H1 (cell line): ENCODE measurements around the gene RDH5. TPM values are rescaled to one million over a fixed set of nuclear protein-coding genes. Genes with fewer than 3 reads are reported as not detected.

Source experiments
- CTCF ChIA-PET: fragments of 300-600 bp; sonication (Branson Sonifier 250); formaldehyde crosslinking; loops from one replicate; lab custom pipeline; 2021; ENCODE audit not compliant: partially characterized antibody; lab: Charles Lee
- POLR2A ChIA-PET: fragments of 300-600 bp; sonication (Branson Sonifier 250); formaldehyde crosslinking; loops from one replicate; lab custom pipeline; 2021; ENCODE audit warnings: inconsistent platforms; ENCODE audit not compliant: partially characterized antibody; lab: Charles Lee
- DNase-seq, 2 experiments: peaks; one replicate each; pipeline versions ENCODE4 v3.0.0 to v3.0.0-alpha.2; 2010 to 2022; ENCODE audit warnings: low spot score in 2 of 2, low read depth in 1 of 2, mixed read lengths in 1 of 2
- FAIRE-seq: peaks from 2 replicates; lab custom pipeline; 2011; peaks lifted over from hg19 to GRCh38; lab: Jason Lieb, UNC
- H2AFZ ChIP-seq: 2 replicates; pipeline ENCODE4 v1.8.1; 2012; ENCODE audit warnings: low read length, inconsistent platforms
- H2AK5ac ChIP-seq: 2 replicates; pipeline ENCODE4 v1.6.1; 2013; ENCODE audit warnings: low read depth, low read length
- H2BK120ac ChIP-seq: replicated peaks from 2 replicates; pipeline ENCODE3; 2013; ENCODE audit warnings: low read depth, low read length, inconsistent platforms
- H2BK12ac ChIP-seq: 2 replicates; pipeline ENCODE4 v1.6.1; 2013; ENCODE audit warnings: low read depth, low read length
- H2BK15ac ChIP-seq: 2 replicates; pipeline ENCODE4 v1.6.1; 2013; ENCODE audit warnings: low read length
- H2BK20ac ChIP-seq: 2 replicates; pipeline ENCODE4 v1.6.1; 2013; ENCODE audit warnings: low read length
- H2BK5ac ChIP-seq: 2 replicates; pipeline ENCODE4 v1.6.1; 2013; ENCODE audit warnings: low read depth, low read length
- H3K14ac ChIP-seq: 2 replicates; pipeline ENCODE4 v1.6.1; 2013; ENCODE audit warnings: inconsistent platforms; ENCODE audit not compliant: insufficient read length
- H3K18ac ChIP-seq: 2 replicates; pipeline ENCODE4 v1.6.1; 2013; ENCODE audit warnings: low read length; ENCODE audit errors: extremely low read depth
- H3K23ac ChIP-seq: 2 replicates; pipeline ENCODE4 v1.6.1; 2013; ENCODE audit warnings: inconsistent platforms; ENCODE audit not compliant: insufficient read length
- H3K23me2 ChIP-seq: 2 replicates; pipeline ENCODE4 v1.6.1; 2013; ENCODE audit warnings: low read depth, low read length
- H3K27ac ChIP-seq: 2 replicates; pipeline ENCODE4 v1.6.1; 2011; ENCODE audit warnings: low read depth, low read length, inconsistent platforms
- H3K27me3 ChIP-seq, 4 experiments: replicated peaks in 1 of 4; 1 replicate in 1 of 4; 2 replicates in 3 of 4; pipeline versions ENCODE4 v1.6.1 to v1.8.1; 2011 to 2013; ENCODE audit warnings: low read length in 3 of 4, mild to moderate bottlenecking in 3 of 4, inconsistent platforms in 2 of 4, mixed read lengths in 2 of 4, moderate library complexity in 1 of 4; ENCODE audit not compliant: control insufficient read depth in 3 of 4, insufficient read depth in 3 of 4; ENCODE audit errors: extremely low read depth in 1 of 4
- H3K36me3 ChIP-seq, 4 experiments: 2 replicates each; pipeline versions ENCODE4 v1.6.1 to v1.8.1; 2011 to 2013; ENCODE audit warnings: mild to moderate bottlenecking in 4 of 4, low read length in 3 of 4, moderate library complexity in 2 of 4, control low read depth in 1 of 4, inconsistent platforms in 1 of 4; ENCODE audit not compliant: insufficient read depth in 4 of 4, control insufficient read depth in 2 of 4
- H3K4ac ChIP-seq: replicated peaks from 2 replicates; pipeline ENCODE3; 2013; ENCODE audit warnings: low read length, low read depth, mixed read lengths, inconsistent platforms; ENCODE audit not compliant: insufficient read length
- H3K4me1 ChIP-seq, 4 experiments: replicated peaks in 1 of 4; 1 replicate in 1 of 4; 2 replicates in 3 of 4; pipeline versions ENCODE4 v1.6.1 to v1.8.1; 2011 to 2013; ENCODE audit warnings: low read length in 3 of 4, inconsistent platforms in 2 of 4, mixed read lengths in 1 of 4; ENCODE audit not compliant: insufficient read depth in 4 of 4, control insufficient read depth in 3 of 4
- H3K4me2 ChIP-seq, 2 experiments: 2 replicates each; pipeline versions ENCODE4 v1.6.1 to v1.8.1; 2011 to 2013; ENCODE audit warnings: low read depth in 2 of 2, low read length in 2 of 2, control low read depth in 1 of 2, inconsistent platforms in 1 of 2, mild to moderate bottlenecking in 1 of 2; ENCODE audit not compliant: insufficient read depth in 1 of 2
- H3K4me3 ChIP-seq, 4 experiments: fragments of 200-600, 300-600 bp in 1 of 4; sonication (generic), shearing (Covaris generic), sonication (Bioruptor Twin) in 1 of 4; 2 replicates each; pipeline versions ENCODE4 v1.5.1 to v1.8.1; 2011 to 2016; ENCODE audit warnings: low read length in 4 of 4, low read depth in 3 of 4, control low read depth in 2 of 4, inconsistent platforms in 2 of 4, mild to moderate bottlenecking in 2 of 4, mixed read lengths in 1 of 4, moderate library complexity in 1 of 4; ENCODE audit not compliant: insufficient read depth in 2 of 4; ENCODE audit errors: extremely low read depth in 1 of 4
- H3K56ac ChIP-seq: replicated peaks from 2 replicates; pipeline ENCODE3; 2013; ENCODE audit warnings: low read depth, mild to moderate bottlenecking, mixed read lengths, low read length, inconsistent platforms; ENCODE audit not compliant: insufficient read length
- H3K79me1 ChIP-seq: 2 replicates; pipeline ENCODE4 v1.6.1; 2013; ENCODE audit warnings: low read depth, low read length, control low read depth
- H3K79me2 ChIP-seq, 2 experiments: 2 replicates each; pipeline versions ENCODE4 v1.6.1 to v1.8.1; 2012 to 2013; ENCODE audit warnings: low read length in 2 of 2, mild to moderate bottlenecking in 2 of 2, inconsistent platforms in 1 of 2; ENCODE audit not compliant: insufficient read depth in 2 of 2, control insufficient read depth in 1 of 2
- H3K9ac ChIP-seq, 4 experiments: replicated peaks in 1 of 4; 1 replicate in 1 of 4; 2 replicates in 3 of 4; pipeline versions ENCODE4 v1.6.1 to v1.8.1; 2011 to 2013; ENCODE audit warnings: low read depth in 3 of 4, low read length in 3 of 4, control low read depth in 2 of 4, mild to moderate bottlenecking in 2 of 4, moderate library complexity in 2 of 4, inconsistent platforms in 1 of 4; ENCODE audit errors: extremely low read depth in 1 of 4
- H3K9me3 ChIP-seq, 2 experiments: 2 replicates each; pipeline versions ENCODE4 v1.6.1 to v1.8.1; 2012 to 2013; ENCODE audit warnings: mild to moderate bottlenecking in 2 of 2, moderate library complexity in 2 of 2, control low read depth in 1 of 2, inconsistent platforms in 1 of 2, low read depth in 1 of 2, low read length in 1 of 2, mixed read lengths in 1 of 2; ENCODE audit not compliant: insufficient read depth in 2 of 2
- H4K20me1 ChIP-seq, 2 experiments: replicated peaks in 1 of 2; 2 replicates each; pipeline versions ENCODE3 to v1.8.1; 2011 to 2013; ENCODE audit warnings: inconsistent platforms in 2 of 2, low read length in 2 of 2, mild to moderate bottlenecking in 1 of 2; ENCODE audit not compliant: insufficient read depth in 2 of 2, control insufficient read depth in 1 of 2
- H4K5ac ChIP-seq: 2 replicates; pipeline ENCODE4 v1.6.1; 2013; ENCODE audit warnings: low read length, low read depth, mixed read lengths, inconsistent platforms; ENCODE audit not compliant: insufficient read length
- H4K8ac ChIP-seq: 2 replicates; pipeline ENCODE4 v1.8.0; 2013; ENCODE audit warnings: mild to moderate bottlenecking, moderate library complexity, low read length, inconsistent platforms; ENCODE audit not compliant: insufficient read depth; ENCODE audit errors: extremely low read depth
- H4K91ac ChIP-seq: replicated peaks from 2 replicates; pipeline ENCODE3; 2013; ENCODE audit warnings: low read length, mixed read lengths, inconsistent platforms; ENCODE audit not compliant: insufficient read length
- ASH2L ChIP-seq: fragments of 200-600, 300-600 bp; sonication (generic); IDR thresholded peaks from one replicate; pipeline ENCODE4 v1.7.1; 2017; ENCODE audit warnings: low read length
- FOSL1 ChIP-seq: IDR thresholded peaks from 2 replicates; pipeline ENCODE4 v1.6.1; 2011; ENCODE audit warnings: mild to moderate bottlenecking, low read depth, low read length, moderate library complexity; ENCODE audit not compliant: insufficient read depth
- WGBS, 2 experiments: shearing (Covaris generic) in 1 of 2; methylation state at CpG; one replicate each; pipeline versions ENCODE4 v1.1.6 to v1.1.7; 2013 to 2015; ENCODE audit warnings: low lambda C conversion rate in 2 of 2, mixed read lengths in 2 of 2, inconsistent platforms in 1 of 2, low coverage in 1 of 2, missing lambda C conversion rate in 1 of 2; ENCODE audit not compliant: insufficient replicate concordance in 2 of 2, insufficient coverage in 1 of 2, insufficient read length in 1 of 2; ENCODE audit errors: extremely low coverage in 1 of 2, missing lambda C conversion rate in 1 of 2; 5-methylcytosine and 5-hydroxymethylcytosine counted together
- polyA plus RNA-seq, 7 experiments: library from polyadenylated mRNA; depleted of rRNA in 3 of 7; stranded (reverse) in 5 of 7; unstranded in 2 of 7; fragments of >200 nt in 5 of 7; fragments of 200-250 nt in 2 of 7; gene quantifications; 1 replicate in 5 of 7; 2 replicates in 1 of 7; 4 replicates in 1 of 7; pipeline versions ENCODE4 v1.2.1 to v1.2.3, GENCODE V29; 2011 to 2013; ENCODE audit warnings: missing spikeins in 2 of 7, mixed read lengths in 2 of 7
- total RNA-seq: library from RNA; stranded (reverse); fragmentation: NEBNext Ultra II Directional; extraction: Animal tissue kit (Norgen Biotek cat#: 25700); gene quantifications from 2 replicates; pipeline ENCODE4 v1.2.1, GENCODE V29; 2021

The RDH5 gene
- total and polyA plus RNA-seq, 2 of the 8 experiments (the other 6 are each of a cell fraction or from before 2014, with no cell fraction given) = 4.2 to 6.0 TPM

- Histone ChIP-seq H3K36me3 (peaks cover 6 to 33% (median 23%) of the 10 kb centered on the region in 4 experiments), H2BK15ac (no peak overlapping the region), H2AFZ (no peak overlapping the region), H3K14ac (peak overlapping the region; percentile 95), H4K8ac (no peak overlapping the region), H3K23me2 (peaks cover 29% of the 10 kb centered on the region), H2BK120ac (peak overlapping the region; percentile 73), H3K27ac (peak overlapping the region; percentile 12; the same call in 1 of the 2 replicates), H2BK5ac (peak overlapping the region; percentile 90), H4K91ac (peak overlapping the region; percentile 77), H3K79me2 (peaks cover 10 to 52% of the 10 kb centered on the region in 2 experiments), H3K9me3 (no peaks in the 10 kb centered on the region), H3K79me1 (peaks cover 13% of the 10 kb centered on the region), H2BK12ac (peak overlapping the region; percentile 93), H3K4me2 (peak overlapping the region; percentile 82 to 93), H3K4me3 (peak overlapping the region; percentile 42 to 87 (median 66)), H3K27me3 (no peaks in the 10 kb centered on the region), H3K9ac (peak overlapping the region in 2 of 4 experiments; percentile 29 to 81; a peak in 4 of 7 replicates), H3K18ac (peak overlapping the region; percentile 99), H3K56ac (peak overlapping the region; percentile 26), H4K5ac (peak overlapping the region; percentile 64), H2AK5ac (peak overlapping the region; percentile 88; the same call in 1 of the 2 replicates), H2BK20ac (peak overlapping the region; percentile 40; the same call in 1 of the 2 replicates), H3K4ac (peak overlapping the region; percentile 98), H3K23ac (no peak overlapping the region), H3K4me1 (peaks cover 8 to 37% (median 23%) of the 10 kb centered on the region in 4 experiments), H4K20me1 (peaks cover 10 to 18% of the 10 kb centered on the region in 2 experiments)
- ChIA-PET POLR2A (interaction anchor here (0.8 to 46.5 kb wide), 18 partner anchors 3 to 366 kb away, joined by 3 to 809 read pairs (median 6); partner anchors contain the start of genes BLOC1S1, CD63, DNAJC14 and GDF11), CTCF (interaction anchor here (0.6 to 14.5 kb wide), 18 partner anchors 9 to 222 kb away, joined by 3 to 224 read pairs (median 5); partner anchors contain the start of genes CD63, ORMDL2 and SARNP)
- 28% methylated on average over 3 of the region's 3 CpGs; no CpG with 5 or more reads in 1 of the 2 experiments for WGBS, 2 experiments
- FAIRE-seq = no peak
- no peak for DNase-seq
- TF ChIP-seq FOSL1 (no peak), ASH2L (peak; percentile 31)
Observed at GRCh38 chr12:55746174-55746912, 26.1 kb downstream of the RDH5 start.
